Prostate gland (tissue), 2 donors: ENCODE results near the gene KCTD18.

Source experiments
- CTCF ChIP-seq, 4 experiments: fragments of 200-600 bp in 2 of 4; fragments of 450-650 bp in 2 of 4; sonication (generic) in 2 of 4; IDR thresholded peaks; 1 replicate in 3 of 4; 2 replicates in 1 of 4; pipeline ENCODE4 v1.5.1; 2016 to 2019; ENCODE audit warnings: antibody characterized with exemption in 4 of 4, mild to moderate bottlenecking in 2 of 4, moderate library complexity in 2 of 4
- POLR2A ChIP-seq: fragments of 450-650 bp; IDR thresholded peaks from one replicate; pipeline ENCODE4 v1.6.1; 2016; ENCODE audit warnings: antibody characterized with exemption, mild to moderate bottlenecking
- POLR2AphosphoS5 ChIP-seq: sonication (generic); formaldehyde crosslinking; IDR thresholded peaks from one replicate; pipeline ENCODE4 v1.6.1; 2017; ENCODE audit warnings: antibody characterized with exemption

GRCh38 chr2:200451511-200451910, 58.4 kb downstream of the KCTD18 start:
- TF ChIP-seq POLR2A (no peak), POLR2AphosphoS5 (no peak), CTCF (IDR thresholded peaks at IDR 0.05) (no peak)
